ENCODE measurements around the gene GRAMD4.

The GRAMD4 gene

GRCh38 chr22:46659059-46659790, 39.0 kb downstream of the GRAMD4 start:
- DNase-seq = no peak

DNA sequence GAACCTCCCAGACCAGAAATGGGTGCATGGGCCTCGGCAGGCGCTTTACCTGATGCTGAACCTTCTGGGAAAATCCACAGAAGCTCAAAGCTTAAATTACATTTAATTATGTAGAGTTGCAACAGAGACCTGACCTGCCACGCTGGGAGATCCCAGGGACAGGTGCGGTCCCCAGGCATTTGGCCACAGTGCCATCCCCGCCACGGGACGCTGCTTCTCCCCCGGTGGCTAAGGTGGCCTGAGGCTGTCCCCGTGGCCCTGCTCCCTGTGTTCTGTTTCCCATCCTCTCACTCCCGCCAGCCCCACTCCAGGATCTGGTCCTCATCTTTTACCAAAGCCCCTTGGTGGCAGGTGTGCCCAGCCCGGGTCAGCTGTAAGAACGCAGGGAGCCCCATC, 39.6 kb downstream of the GRAMD4 start:
- no peak for DNase-seq

DNA sequence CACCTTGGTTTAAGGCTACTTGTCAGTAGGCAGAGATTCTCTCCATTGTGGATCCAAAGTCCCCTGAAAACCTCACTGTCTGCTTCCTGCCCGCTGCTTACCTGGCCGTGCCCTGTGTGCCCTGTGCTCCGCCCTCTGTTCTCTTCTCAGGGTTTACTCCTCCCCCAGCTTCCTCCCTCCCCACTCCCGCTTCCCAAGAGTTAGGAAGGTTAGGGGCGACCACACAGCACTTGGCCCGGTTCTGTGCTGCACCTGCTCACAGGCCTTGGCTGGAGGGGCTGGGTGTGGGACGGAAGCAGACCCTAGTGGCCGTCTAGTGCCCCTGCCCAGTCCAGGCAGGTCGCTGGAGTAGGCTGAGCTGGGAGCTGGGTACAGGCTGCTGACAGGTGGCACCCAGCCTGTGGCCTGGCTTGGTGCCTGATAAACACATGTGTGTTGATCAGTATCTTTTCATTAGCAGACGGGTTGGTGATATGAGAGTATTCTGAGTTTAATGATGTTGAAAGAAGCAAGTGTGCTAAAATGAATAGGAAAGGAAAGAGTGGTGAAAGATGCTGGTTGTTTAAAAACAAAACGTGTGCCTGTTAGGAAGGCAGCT, 40.5 kb downstream of the GRAMD4 start:
- DNase-seq = peak; percentile 18

DNA sequence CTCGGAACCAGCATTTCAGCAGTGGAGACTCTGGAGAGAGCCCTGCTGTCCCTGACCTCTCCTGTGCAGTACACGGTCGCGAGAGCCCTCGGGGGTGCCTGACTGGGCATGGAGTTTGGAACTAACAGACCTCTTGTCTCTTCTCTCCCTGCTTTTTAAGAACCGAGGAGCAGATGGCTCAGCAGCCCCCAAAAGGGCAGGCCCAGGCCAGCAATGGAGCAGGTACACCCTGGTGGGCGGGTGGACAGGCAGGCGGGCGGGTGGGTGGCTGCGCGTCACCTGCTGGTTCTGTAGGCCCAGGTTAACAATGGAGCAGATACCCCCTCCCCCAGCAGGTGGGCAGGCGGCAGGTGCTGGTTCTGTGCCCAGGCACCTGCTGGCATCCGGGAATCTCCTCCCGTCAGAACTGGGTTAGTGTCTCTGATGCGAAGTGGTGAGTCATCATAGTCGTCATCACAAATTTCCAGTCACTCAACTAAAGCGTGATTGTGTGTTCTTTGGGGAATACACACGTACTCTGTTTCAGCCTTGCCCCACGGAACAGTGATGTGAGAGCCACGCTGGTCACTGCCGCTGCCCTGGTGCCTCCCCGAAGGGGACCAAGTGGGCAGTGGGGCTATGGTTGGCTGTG, 41.1 kb downstream of the GRAMD4 start:
- DNase-seq = no peak

- DNase-seq = no peak
Observed at GRCh38 chr22:46662226-46662625, 42.0 kb downstream of the GRAMD4 start.

DNA sequence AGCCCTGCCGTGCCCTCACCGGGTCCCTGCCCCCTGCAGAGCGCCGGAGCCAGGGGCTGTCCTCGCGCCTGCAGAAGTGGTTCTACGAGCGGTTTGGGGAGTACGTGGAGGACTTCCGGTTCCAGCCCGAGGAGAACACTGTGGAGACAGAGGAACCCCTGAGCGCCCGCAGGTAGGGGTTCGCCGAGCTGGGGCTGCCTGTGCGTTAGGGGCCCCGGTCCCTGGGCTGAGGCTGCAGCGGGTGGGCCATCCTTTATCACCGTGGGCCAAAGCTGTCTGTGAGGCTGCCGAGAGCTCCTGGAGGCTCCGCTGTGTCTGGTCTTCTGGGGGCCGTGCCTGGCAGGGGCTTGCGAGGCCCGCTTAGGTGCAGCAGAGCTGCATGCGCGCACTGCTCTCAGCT, 42.8 kb downstream of the GRAMD4 start:
- DNase-seq = no peak

DNA sequence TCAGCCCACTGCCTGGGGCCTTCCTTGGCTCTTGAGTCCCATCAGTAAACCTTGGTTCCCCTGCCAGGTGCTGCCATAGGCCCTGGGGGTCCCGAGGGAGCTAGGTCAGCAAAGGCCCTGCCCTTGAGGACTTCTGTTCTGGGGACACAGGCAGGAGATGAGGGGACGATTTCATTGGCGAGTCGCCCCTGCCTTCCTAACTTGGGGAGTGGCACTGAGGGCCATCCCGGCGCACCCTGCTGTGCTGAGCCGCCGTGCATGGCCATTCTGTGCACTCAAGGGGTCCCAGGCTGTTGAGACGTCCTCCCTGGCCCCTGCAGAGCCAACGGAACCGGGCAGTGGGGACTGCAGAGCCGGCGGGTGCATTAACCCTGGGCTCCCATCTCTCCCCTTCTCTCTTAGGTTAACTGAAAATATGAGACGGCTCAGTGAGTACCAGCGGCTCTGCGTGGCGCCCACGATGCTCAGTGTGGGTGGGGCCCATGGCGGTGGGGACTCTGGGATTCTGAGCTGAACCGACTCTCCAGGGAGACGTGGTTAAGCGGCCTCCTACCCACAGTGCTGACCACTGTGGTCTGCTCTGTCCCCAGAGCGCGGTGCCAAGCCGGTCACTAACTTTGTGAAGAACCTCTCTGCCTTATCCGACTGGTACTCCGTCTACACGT, 43.4 kb downstream of the GRAMD4 start:
- DNase-seq = no peak

- no peak for DNase-seq
Observed at GRCh38 chr22:46664301-46664855, 44.2 kb downstream of the GRAMD4 start.

- no peak for DNase-seq
Observed at GRCh38 chr22:46665151-46665695, 45.0 kb downstream of the GRAMD4 start.

GRCh38 chr22:46665751-46666280, 45.6 kb downstream of the GRAMD4 start:
- no peak for DNase-seq

DNA sequence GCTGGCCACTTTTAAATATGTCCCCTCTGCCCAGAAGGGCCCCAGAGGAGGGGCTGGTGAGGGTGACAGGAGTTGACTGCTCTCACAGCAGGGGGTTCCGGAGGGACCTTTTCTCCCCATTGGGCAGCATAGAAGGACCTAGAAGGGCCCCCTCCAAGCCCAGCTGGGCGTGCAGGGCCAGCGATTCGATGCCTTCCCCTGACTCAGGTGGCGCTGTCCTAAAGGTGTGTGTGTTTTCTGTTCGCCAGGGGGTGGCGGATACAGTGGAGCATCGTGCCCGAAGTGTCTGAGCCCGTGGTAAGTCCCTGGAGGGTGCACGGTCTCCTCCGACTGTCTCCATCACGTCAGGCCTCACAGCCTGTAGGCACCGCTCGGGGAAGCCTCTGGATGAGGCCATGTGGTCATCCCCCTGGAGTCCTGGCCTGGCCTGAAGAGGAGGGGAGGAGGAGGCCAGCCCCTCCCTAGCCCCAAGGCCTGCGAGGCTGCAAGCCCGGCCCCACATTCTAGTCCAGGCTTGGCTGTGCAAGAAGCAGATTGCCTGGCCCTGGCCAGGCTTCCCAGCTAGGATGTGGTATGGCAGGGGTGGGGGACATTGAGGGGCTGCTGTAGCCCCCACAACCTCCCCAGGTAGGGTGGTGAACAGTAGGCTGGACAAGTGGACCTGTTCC, 46.5 kb downstream of the GRAMD4 start:
- no peak for DNase-seq

- no peak for DNase-seq
Observed at GRCh38 chr22:46667245-46667623, 47.0 kb downstream of the GRAMD4 start.

GRCh38 chr22:46668116-46668515, 47.9 kb downstream of the GRAMD4 start:
- DNase-seq = no peak

- no peak for DNase-seq
Observed at GRCh38 chr22:46669201-46669600, 49.0 kb downstream of the GRAMD4 start.

DNA sequence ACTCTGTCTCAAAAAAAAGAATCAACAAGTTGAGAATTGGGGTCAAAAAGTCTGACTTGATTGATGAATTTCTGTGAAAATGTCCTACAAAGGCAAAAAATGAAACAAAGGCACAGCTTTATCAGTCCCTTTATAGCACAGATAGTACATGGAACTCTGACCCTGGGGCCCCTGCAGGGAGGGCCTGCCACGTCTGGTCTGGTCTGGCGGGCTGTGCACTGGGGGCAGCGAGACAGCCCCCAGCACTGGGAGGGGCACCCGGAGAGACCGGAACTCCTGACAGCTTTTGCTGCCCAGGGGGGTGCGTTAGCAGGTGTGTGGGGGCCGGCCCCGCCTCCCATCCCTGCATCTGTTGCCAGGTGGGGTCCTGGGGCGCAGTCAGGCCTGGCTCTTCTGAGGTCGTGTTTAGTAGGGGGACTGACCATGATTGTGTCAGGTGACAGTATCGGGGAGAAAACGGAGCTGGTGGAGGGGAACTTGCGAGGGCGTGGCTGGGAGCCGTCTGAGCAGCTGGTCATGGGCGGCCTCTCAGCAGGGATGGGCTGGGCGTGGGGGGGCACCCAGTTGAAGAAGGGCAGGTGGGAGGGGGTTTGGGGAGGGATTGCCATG, 51.7 kb downstream of the GRAMD4 start:
- no peak for DNase-seq

GRCh38 chr22:46672731-46673130, 52.5 kb downstream of the GRAMD4 start:
- no peak for DNase-seq

DNA sequence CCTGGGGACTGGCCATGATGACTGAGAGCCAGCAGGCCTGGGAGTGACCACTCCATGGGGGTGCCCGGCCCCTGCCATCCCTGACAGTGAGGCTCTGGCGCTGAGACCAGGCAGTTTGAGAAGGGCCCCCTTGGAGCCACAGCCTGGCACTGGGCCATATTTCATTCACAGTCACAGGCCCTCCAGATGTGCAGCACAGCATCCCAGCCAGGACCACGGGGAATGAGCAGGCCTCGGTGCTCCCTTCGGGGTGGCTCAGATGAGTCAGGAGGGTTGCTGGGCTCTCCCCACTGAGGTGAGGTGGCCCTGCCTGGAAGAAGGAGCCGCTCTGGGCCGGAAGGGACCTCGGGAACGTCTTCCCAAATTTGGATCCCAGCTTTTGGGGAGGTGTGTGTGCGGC, 53.0 kb downstream of the GRAMD4 start:
- DNase-seq = no peak

GRCh38 chr22:46673662-46674236, 53.6 kb downstream of the GRAMD4 start:
- no peak for DNase-seq

GRCh38 chr22:46674367-46674781, 54.2 kb downstream of the GRAMD4 start:
- DNase-seq = no peak

DNA sequence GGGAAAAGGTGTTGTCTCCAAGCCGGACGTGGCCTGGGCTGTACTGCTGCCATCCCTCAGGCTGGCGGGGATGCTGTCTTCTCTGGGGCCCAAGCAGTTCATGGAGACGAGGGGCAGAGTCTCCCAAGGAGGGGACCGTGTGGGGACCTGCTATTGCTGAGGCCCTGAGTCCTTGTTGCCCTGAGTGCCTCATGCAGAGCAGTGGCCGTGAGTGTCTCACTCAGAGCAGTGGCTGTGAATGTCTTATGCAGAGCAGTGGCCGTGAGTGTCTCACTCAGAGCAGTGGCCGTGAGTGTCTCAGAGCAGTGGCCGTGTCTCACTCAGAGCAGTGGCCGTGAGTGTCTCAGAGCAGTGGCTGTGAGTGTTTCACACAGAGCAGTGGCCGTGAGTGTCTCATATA, 54.7 kb downstream of the GRAMD4 start:
- DNase-seq = no peak

GRCh38 chr22:46675479-46675878, 55.3 kb downstream of the GRAMD4 start:
- no peak for DNase-seq

DNA sequence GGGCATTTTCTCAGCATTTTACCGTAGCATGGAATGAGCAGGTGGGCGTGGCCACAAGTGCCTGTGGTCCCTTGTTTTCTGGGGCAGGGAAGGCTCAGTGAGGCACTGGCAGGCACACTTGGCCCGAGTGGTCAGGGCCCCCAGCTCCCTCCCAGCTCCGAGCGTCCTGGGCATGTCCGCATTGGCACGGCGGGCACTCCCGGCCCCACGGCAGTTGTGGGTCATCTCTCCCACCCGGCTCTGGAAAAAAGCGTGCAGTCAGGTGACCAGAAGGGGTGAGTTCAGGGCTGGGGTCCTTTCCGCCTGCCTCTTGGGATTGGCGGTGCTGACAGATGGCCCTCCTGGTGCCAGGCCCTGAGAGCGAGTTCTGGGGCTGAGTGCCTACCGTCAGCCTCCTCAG, 55.8 kb downstream of the GRAMD4 start:
- no peak for DNase-seq

Measured in GF-D8 (cell line).